ENCODE results near the gene PRPF19. TPM values are rescaled to one million over a fixed set of nuclear protein-coding genes. Genes with fewer than 3 reads are reported as not detected.

The PRPF19 gene
- total RNA-seq, 1 donor from 2014 or later, result 36.5 TPM

- Histone ChIP-seq H3K27me3 (ENCODE audit: low read depth) (no peaks in the 10 kb centered on the region), H3K36me3 (peaks cover 12% of the 10 kb centered on the region), H3K4me3 (no peak overlapping the region), H3K27ac (replicated peaks) (no peak overlapping the region), H3K9me3 (replicated peaks) (no peaks in the 10 kb centered on the region), H3K4me1 (peaks cover 24% of the 10 kb centered on the region)
- intact Hi-C loops (cut with micrococcal nuclease), result no loop called here
- no peak for DNase-seq
- TF ChIP-seq, protein P1, sequence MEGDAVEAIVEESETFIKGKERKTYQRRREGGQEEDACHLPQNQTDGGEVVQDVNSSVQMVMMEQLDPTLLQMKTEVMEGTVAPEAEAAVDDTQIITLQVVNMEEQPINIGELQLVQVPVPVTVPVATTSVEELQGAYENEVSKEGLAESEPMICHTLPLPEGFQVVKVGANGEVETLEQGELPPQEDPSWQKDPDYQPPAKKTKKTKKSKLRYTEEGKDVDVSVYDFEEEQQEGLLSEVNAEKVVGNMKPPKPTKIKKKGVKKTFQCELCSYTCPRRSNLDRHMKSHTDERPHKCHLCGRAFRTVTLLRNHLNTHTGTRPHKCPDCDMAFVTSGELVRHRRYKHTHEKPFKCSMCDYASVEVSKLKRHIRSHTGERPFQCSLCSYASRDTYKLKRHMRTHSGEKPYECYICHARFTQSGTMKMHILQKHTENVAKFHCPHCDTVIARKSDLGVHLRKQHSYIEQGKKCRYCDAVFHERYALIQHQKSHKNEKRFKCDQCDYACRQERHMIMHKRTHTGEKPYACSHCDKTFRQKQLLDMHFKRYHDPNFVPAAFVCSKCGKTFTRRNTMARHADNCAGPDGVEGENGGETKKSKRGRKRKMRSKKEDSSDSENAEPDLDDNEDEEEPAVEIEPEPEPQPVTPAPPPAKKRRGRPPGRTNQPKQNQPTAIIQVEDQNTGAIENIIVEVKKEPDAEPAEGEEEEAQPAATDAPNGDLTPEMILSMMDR (IDR thresholded peaks at IDR 0.05; ENCODE audit: borderline replicate concordance), result no peak
These were observed 27.9 kb upstream of the PRPF19 start for GRCh38 chr11:60934124-60934789.

GRCh38 chr11:60933416-60934123 lies 27.2 kb upstream of the PRPF19 start:
- H3K36me3 ChIP-seq, result peaks cover 6% of the 10 kb centered on the region
- no peak overlapping the region for H3K27ac ChIP-seq (replicated peaks)
- no peaks in the 10 kb centered on the region for H3K9me3 ChIP-seq (replicated peaks)
- TF ChIP-seq, protein P1 (IDR thresholded peaks at IDR 0.05; ENCODE audit: borderline replicate concordance), result no peak
- intact Hi-C loops (cut with micrococcal nuclease), result no loop called here
- no peak overlapping the region for H3K4me3 ChIP-seq
- no peaks in the 10 kb centered on the region for H3K27me3 ChIP-seq (ENCODE audit: low read depth)
- no peak for DNase-seq
- H3K4me1 ChIP-seq, result peaks cover 24% of the 10 kb centered on the region

GRCh38 chr11:60932605-60933356 lies 26.4 kb upstream of the PRPF19 start:
- no peak for DNase-seq
- peaks cover 22% of the 10 kb centered on the region for H3K4me1 ChIP-seq
- no peaks in the 10 kb centered on the region for H3K9me3 ChIP-seq (replicated peaks)
- no peak overlapping the region for H3K4me3 ChIP-seq
- H3K27me3 ChIP-seq (ENCODE audit: low read depth), result peaks cover 1% of the 10 kb centered on the region
- TF ChIP-seq, protein P1 (IDR thresholded peaks at IDR 0.05; ENCODE audit: borderline replicate concordance), result no peak
- H3K36me3 ChIP-seq, result peaks cover 6% of the 10 kb centered on the region
- no peak overlapping the region for H3K27ac ChIP-seq (replicated peaks)
- intact Hi-C loops (cut with micrococcal nuclease), result no loop called here

DNA sequence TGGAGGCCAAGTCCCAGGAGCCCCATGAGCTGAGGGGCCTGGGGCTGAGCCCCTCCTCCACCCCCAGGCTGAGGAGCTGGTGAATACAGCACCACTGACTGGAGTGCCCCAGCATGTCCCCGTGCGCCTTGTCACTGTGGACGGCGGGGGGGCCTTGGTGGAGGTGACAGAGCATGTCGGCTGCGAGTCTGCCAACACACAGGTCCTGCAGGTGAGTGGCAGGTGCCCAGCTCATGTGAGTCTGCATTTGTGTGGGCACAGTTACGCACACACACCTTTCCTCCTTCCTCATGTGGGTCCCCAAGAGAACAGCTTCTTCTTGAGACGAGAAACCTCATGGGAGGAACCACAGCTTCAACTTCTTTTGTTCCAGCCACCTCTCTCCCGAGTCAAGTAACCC lies 25.5 kb upstream of the PRPF19 start:
- Histone ChIP-seq H3K27ac (replicated peaks) (no peak overlapping the region), H3K4me3 (no peak overlapping the region), H3K36me3 (peaks cover 6% of the 10 kb centered on the region), H3K9me3 (replicated peaks) (no peaks in the 10 kb centered on the region), H3K27me3 (ENCODE audit: low read depth) (peaks cover 10% of the 10 kb centered on the region), H3K4me1 (peaks cover 13% of the 10 kb centered on the region)
- intact Hi-C loops (cut with micrococcal nuclease), result no loop called here
- TF ChIP-seq, protein P1 (IDR thresholded peaks at IDR 0.05; ENCODE audit: borderline replicate concordance), result no peak
- DNase-seq, result no peak

GRCh38 chr11:60930394-60930793 lies 24.0 kb upstream of the PRPF19 start:
- DNase-seq, result no peak
- no peaks in the 10 kb centered on the region for H3K9me3 ChIP-seq (replicated peaks)
- peaks cover 6% of the 10 kb centered on the region for H3K4me1 ChIP-seq
- no peak overlapping the region for H3K27ac ChIP-seq (replicated peaks)
- intact Hi-C loops (cut with micrococcal nuclease), result no loop called here
- no peak overlapping the region for H3K4me3 ChIP-seq
- peaks cover 17% of the 10 kb centered on the region for H3K27me3 ChIP-seq (ENCODE audit: low read depth)
- H3K36me3 ChIP-seq, result peaks cover 6% of the 10 kb centered on the region
- TF ChIP-seq, protein P1 (IDR thresholded peaks at IDR 0.05; ENCODE audit: borderline replicate concordance), result no peak
